ENCODE results near the gene MEGF10. TPM values are rescaled to one million over a fixed set of nuclear protein-coding genes. Genes with fewer than 3 reads are reported as not detected.

Gene MEGF10
- total and polyA plus RNA-seq, 7 experiments from 2014 or later: not detected

GRCh38 chr5:127369796-127370195, 79.2 kb downstream of the MEGF10 start:
- Mint-ChIP-seq H3K4me1 (no peaks in the 10 kb centered on the region), H3K4me3 (no peak overlapping the region), H3K9me3 (peaks cover 0 to 5% (median 0%) of the 10 kb centered on the region in 11 donors), H3K27ac (no peak overlapping the region), H3K27me3 (peaks cover 13 to 48% (median 25%) of the 10 kb centered on the region in 5 donors), H3K36me3 (no peaks in the 10 kb centered on the region)
- Histone ChIP-seq H3K27me3 (ENCODE audit: control insufficient read depth in 2 of 2, insufficient read depth in 2 of 2, low read length in 2 of 2) (no peaks in the 10 kb centered on the region), H3K4me1 (ENCODE audit: control insufficient read depth in 2 of 2, insufficient read depth in 2 of 2, low read length in 2 of 2) (no peaks in the 10 kb centered on the region), H3K36me3 (ENCODE audit: control insufficient read depth in 2 of 3, insufficient read depth in 3 of 3, low read length in 3 of 3) (no peaks in the 10 kb centered on the region), H3K27ac (ENCODE audit: low read depth, low read length) (no peak overlapping the region), H3K4me3 (ENCODE audit: low read length) (no peak overlapping the region), H3K9me3 (ENCODE audit: control insufficient read depth in 2 of 3, low read length in 3 of 3) (peaks cover 0 to 4% (median 0%) of the 10 kb centered on the region in 3 experiments)
- no peak for DNase-seq
- CTCF ChIA-PET: no interaction called here
- no peak for ATAC-seq
- intact Hi-C loops (cut with micrococcal nuclease): no loop called here
- POLR2A ChIA-PET: no interaction called here

- Mint-ChIP-seq H3K4me3 (no peak overlapping the region), H3K27me3 (peaks cover 9 to 46% (median 20%) of the 10 kb centered on the region in 5 donors), H3K36me3 (no peaks in the 10 kb centered on the region), H3K4me1 (no peaks in the 10 kb centered on the region), H3K27ac (no peak overlapping the region), H3K9me3 (peaks cover 0 to 6% (median 0%) of the 10 kb centered on the region in 11 donors)
- peaks cover 0 to 4% (median 0%) of the 10 kb centered on the region in 3 experiments for H3K9me3 ChIP-seq (ENCODE audit: control insufficient read depth in 2 of 3, low read length in 3 of 3)
- intact Hi-C loops (cut with micrococcal nuclease): no loop called here
- ATAC-seq (no peak), DNase-seq (no peak)
- no peaks in the 10 kb centered on the region for H3K27me3 ChIP-seq (ENCODE audit: control insufficient read depth in 2 of 2, insufficient read depth in 2 of 2, low read length in 2 of 2)
- no peak overlapping the region for H3K4me3 ChIP-seq (ENCODE audit: low read length)
- ChIA-PET POLR2A (no interaction called here), CTCF (no interaction called here)
- H3K36me3 ChIP-seq (ENCODE audit: control insufficient read depth in 2 of 3, insufficient read depth in 3 of 3, low read length in 3 of 3): no peaks in the 10 kb centered on the region
- H3K27ac ChIP-seq (ENCODE audit: low read depth, low read length): no peak overlapping the region
- H3K4me1 ChIP-seq (ENCODE audit: control insufficient read depth in 2 of 2, insufficient read depth in 2 of 2, low read length in 2 of 2): no peaks in the 10 kb centered on the region
Observed at GRCh38 chr5:127370631-127371030, 80.0 kb downstream of the MEGF10 start.

- ChIA-PET CTCF (interaction anchor here (0.6 kb wide), 1 partner anchor 9 kb away, joined by 3 read pairs; no protein-coding TSS in a partner anchor), POLR2A (no interaction called here)
- H3K27ac Mint-ChIP-seq: no peak overlapping the region
- Histone ChIP-seq H3K4me3 (ENCODE audit: low read length) (no peak overlapping the region), H3K9me3 (ENCODE audit: control insufficient read depth in 2 of 3, low read length in 3 of 3) (peaks cover 0 to 4% (median 0%) of the 10 kb centered on the region in 3 experiments), H3K27me3 (ENCODE audit: control insufficient read depth in 2 of 2, insufficient read depth in 2 of 2, low read length in 2 of 2) (no peaks in the 10 kb centered on the region), H3K27ac (ENCODE audit: low read depth, low read length) (no peak overlapping the region), H3K4me1 (ENCODE audit: control insufficient read depth in 2 of 2, insufficient read depth in 2 of 2, low read length in 2 of 2) (no peaks in the 10 kb centered on the region), H3K36me3 (ENCODE audit: control insufficient read depth in 2 of 3, insufficient read depth in 3 of 3, low read length in 3 of 3) (no peaks in the 10 kb centered on the region)
- peaks cover 0 to 6% (median under 1%) of the 10 kb centered on the region in 11 donors for H3K9me3 Mint-ChIP-seq
- no peaks in the 10 kb centered on the region for H3K36me3 Mint-ChIP-seq
- peaks cover 0 to 35% (median 17%) of the 10 kb centered on the region in 5 donors for H3K27me3 Mint-ChIP-seq
- ATAC-seq (no peak), DNase-seq (no peak)
- intact Hi-C loops (cut with micrococcal nuclease): no loop called here
- H3K4me1 Mint-ChIP-seq: no peaks in the 10 kb centered on the region
- no peak overlapping the region for H3K4me3 Mint-ChIP-seq
Observed at GRCh38 chr5:127373858-127374491, 83.4 kb downstream of the MEGF10 start.

- ChIA-PET CTCF (no interaction called here), POLR2A (no interaction called here)
- Histone ChIP-seq H3K36me3 (ENCODE audit: control insufficient read depth in 2 of 3, insufficient read depth in 3 of 3, low read length in 3 of 3) (no peaks in the 10 kb centered on the region), H3K4me3 (ENCODE audit: low read length) (no peak overlapping the region), H3K9me3 (ENCODE audit: control insufficient read depth in 2 of 3, low read length in 3 of 3) (peaks cover 0 to 4% (median 0%) of the 10 kb centered on the region in 3 experiments), H3K4me1 (ENCODE audit: control insufficient read depth in 2 of 2, insufficient read depth in 2 of 2, low read length in 2 of 2) (no peaks in the 10 kb centered on the region), H3K27ac (ENCODE audit: low read depth, low read length) (no peak overlapping the region), H3K27me3 (ENCODE audit: control insufficient read depth in 2 of 2, insufficient read depth in 2 of 2, low read length in 2 of 2) (no peaks in the 10 kb centered on the region)
- Mint-ChIP-seq H3K4me1 (no peaks in the 10 kb centered on the region), H3K36me3 (peaks cover 0 to 4% (median 0%) of the 10 kb centered on the region in 5 donors), H3K27ac (no peak overlapping the region), H3K27me3 (peaks cover 0 to 34% (median 25%) of the 10 kb centered on the region in 5 donors), H3K4me3 (no peak overlapping the region), H3K9me3 (peaks cover 0 to 6% (median 3%) of the 10 kb centered on the region in 11 donors)
- ATAC-seq (no peak), DNase-seq (no peak)
- intact Hi-C loops (cut with micrococcal nuclease): no loop called here
Observed at GRCh38 chr5:127375124-127375523, 84.5 kb downstream of the MEGF10 start.

- no peaks in the 10 kb centered on the region for H3K4me1 Mint-ChIP-seq
- Histone ChIP-seq H3K36me3 (ENCODE audit: control insufficient read depth in 2 of 3, insufficient read depth in 3 of 3, low read length in 3 of 3) (no peaks in the 10 kb centered on the region), H3K27me3 (ENCODE audit: control insufficient read depth in 2 of 2, insufficient read depth in 2 of 2, low read length in 2 of 2) (no peaks in the 10 kb centered on the region), H3K27ac (ENCODE audit: low read depth, low read length) (no peak overlapping the region), H3K4me1 (ENCODE audit: control insufficient read depth in 2 of 2, insufficient read depth in 2 of 2, low read length in 2 of 2) (no peaks in the 10 kb centered on the region), H3K4me3 (ENCODE audit: low read length) (no peak overlapping the region), H3K9me3 (ENCODE audit: control insufficient read depth in 2 of 3, low read length in 3 of 3) (peaks cover 0 to 4% (median 0%) of the 10 kb centered on the region in 3 experiments)
- H3K4me3 Mint-ChIP-seq: no peak overlapping the region
- H3K27me3 Mint-ChIP-seq: peaks cover 0 to 38% (median 26%) of the 10 kb centered on the region in 5 donors
- intact Hi-C loops (cut with micrococcal nuclease): no loop called here
- ATAC-seq: no peak
- no peak overlapping the region for H3K27ac Mint-ChIP-seq
- ChIA-PET POLR2A (no interaction called here), CTCF (no interaction called here)
- H3K36me3 Mint-ChIP-seq: peaks cover 0 to 4% (median 0%) of the 10 kb centered on the region in 5 donors
- H3K9me3 Mint-ChIP-seq: peaks cover 0 to 6% (median 3%) of the 10 kb centered on the region in 11 donors
- no peak for DNase-seq
Observed at GRCh38 chr5:127375544-127376091, 85.0 kb downstream of the MEGF10 start.

- H3K27ac ChIP-seq (ENCODE audit: low read depth, low read length): no peak overlapping the region
- H3K4me1 ChIP-seq (ENCODE audit: control insufficient read depth in 2 of 2, insufficient read depth in 2 of 2, low read length in 2 of 2): no peaks in the 10 kb centered on the region
- ATAC-seq: no peak
- Mint-ChIP-seq H3K27me3 (peaks cover 2 to 41% (median 32%) of the 10 kb centered on the region in 5 donors), H3K36me3 (peaks cover 0 to 4% (median 0%) of the 10 kb centered on the region in 5 donors), H3K4me1 (no peaks in the 10 kb centered on the region), H3K4me3 (no peak overlapping the region), H3K9me3 (peaks cover 0 to 6% (median 3%) of the 10 kb centered on the region in 11 donors), H3K27ac (no peak overlapping the region)
- peaks cover 0 to 4% (median 0%) of the 10 kb centered on the region in 3 experiments for H3K9me3 ChIP-seq (ENCODE audit: control insufficient read depth in 2 of 3, low read length in 3 of 3)
- ChIA-PET POLR2A (no interaction called here), CTCF (no interaction called here)
- no peak overlapping the region for H3K4me3 ChIP-seq (ENCODE audit: low read length)
- intact Hi-C loops (cut with micrococcal nuclease): no loop called here
- no peaks in the 10 kb centered on the region for H3K36me3 ChIP-seq (ENCODE audit: control insufficient read depth in 2 of 3, insufficient read depth in 3 of 3, low read length in 3 of 3)
- DNase-seq: no peak
- H3K27me3 ChIP-seq (ENCODE audit: control insufficient read depth in 2 of 2, insufficient read depth in 2 of 2, low read length in 2 of 2): no peaks in the 10 kb centered on the region
Observed at GRCh38 chr5:127377651-127378050, 87.1 kb downstream of the MEGF10 start.

GRCh38 chr5:127385936-127386335, 95.3 kb downstream of the MEGF10 start:
- Mint-ChIP-seq H3K27ac (no peak overlapping the region), H3K27me3 (peaks cover 2 to 19% (median 14%) of the 10 kb centered on the region in 5 donors), H3K4me1 (no peaks in the 10 kb centered on the region), H3K4me3 (no peak overlapping the region), H3K36me3 (no peaks in the 10 kb centered on the region), H3K9me3 (no peaks in the 10 kb centered on the region)
- ATAC-seq (no peak), DNase-seq (no peak)
- intact Hi-C loops (cut with micrococcal nuclease): no loop called here
- no peaks in the 10 kb centered on the region for H3K4me1 ChIP-seq (ENCODE audit: control insufficient read depth in 2 of 2, insufficient read depth in 2 of 2, low read length in 2 of 2)
- POLR2A ChIA-PET: no interaction called here
- no peak overlapping the region for H3K4me3 ChIP-seq (ENCODE audit: low read length)
- no peaks in the 10 kb centered on the region for H3K9me3 ChIP-seq (ENCODE audit: control insufficient read depth in 2 of 3, low read length in 3 of 3)
- H3K27ac ChIP-seq (ENCODE audit: low read depth, low read length): no peak overlapping the region
- H3K27me3 ChIP-seq (ENCODE audit: control insufficient read depth in 2 of 2, insufficient read depth in 2 of 2, low read length in 2 of 2): no peaks in the 10 kb centered on the region
- H3K36me3 ChIP-seq (ENCODE audit: control insufficient read depth in 2 of 3, insufficient read depth in 3 of 3, low read length in 3 of 3): no peaks in the 10 kb centered on the region
- CTCF ChIA-PET: no interaction called here
